ENCODE data around the gene OAF. TPM values are rescaled to one million over a fixed set of nuclear protein-coding genes. Genes with fewer than 3 reads are reported as not detected.

OAF gene
- total RNA-seq, 1 experiment from 2014 or later: 32.3 TPM

DNA sequence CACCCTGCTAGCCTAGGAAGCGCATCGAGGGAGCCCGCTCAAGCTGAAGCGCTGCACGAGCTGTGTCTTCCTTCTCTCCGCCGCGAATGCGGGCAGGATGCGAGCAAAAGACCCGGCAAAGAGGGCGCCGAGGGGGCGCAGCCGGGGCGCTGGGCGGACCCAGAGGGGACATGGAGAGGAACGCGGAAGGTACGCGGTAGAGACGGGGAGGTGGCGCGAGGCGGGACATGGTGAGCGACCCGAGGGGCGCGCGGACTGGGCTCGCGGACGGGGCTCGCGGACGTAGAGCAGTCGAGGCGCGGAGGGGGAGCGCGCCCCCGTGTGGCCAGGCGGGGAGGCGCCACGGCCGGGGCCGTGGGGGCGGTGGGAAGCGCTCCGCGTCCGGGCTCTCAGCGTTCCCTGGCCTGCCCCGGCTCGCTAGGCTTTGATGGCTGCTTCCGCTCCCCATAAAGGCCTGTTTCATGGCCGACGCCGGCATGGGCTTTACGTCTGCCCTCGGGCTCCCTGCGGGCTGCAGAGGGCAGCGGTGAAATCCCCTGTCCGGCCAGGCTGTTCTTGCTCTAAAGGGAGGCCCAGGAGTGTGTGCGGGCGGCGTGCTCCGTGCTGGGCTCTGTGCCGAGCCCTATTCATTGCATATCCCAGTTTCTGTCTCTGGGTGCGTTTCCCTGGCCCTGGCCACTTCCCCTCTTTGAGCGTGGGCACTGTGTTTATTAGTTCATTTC is 41.7 kb upstream of the OAF start (continued):
- TF ChIP-seq YY1 (IDR thresholded peaks at IDR 0.05; ENCODE audit: extremely low read depth, insufficient replicate concordance, low read depth, low read length) (no peak), SRF (IDR thresholded peaks at IDR 0.05; ENCODE audit: low read depth) (no peak), EZH2 (IDR thresholded peaks at IDR 0.05) (no peak)

DNA sequence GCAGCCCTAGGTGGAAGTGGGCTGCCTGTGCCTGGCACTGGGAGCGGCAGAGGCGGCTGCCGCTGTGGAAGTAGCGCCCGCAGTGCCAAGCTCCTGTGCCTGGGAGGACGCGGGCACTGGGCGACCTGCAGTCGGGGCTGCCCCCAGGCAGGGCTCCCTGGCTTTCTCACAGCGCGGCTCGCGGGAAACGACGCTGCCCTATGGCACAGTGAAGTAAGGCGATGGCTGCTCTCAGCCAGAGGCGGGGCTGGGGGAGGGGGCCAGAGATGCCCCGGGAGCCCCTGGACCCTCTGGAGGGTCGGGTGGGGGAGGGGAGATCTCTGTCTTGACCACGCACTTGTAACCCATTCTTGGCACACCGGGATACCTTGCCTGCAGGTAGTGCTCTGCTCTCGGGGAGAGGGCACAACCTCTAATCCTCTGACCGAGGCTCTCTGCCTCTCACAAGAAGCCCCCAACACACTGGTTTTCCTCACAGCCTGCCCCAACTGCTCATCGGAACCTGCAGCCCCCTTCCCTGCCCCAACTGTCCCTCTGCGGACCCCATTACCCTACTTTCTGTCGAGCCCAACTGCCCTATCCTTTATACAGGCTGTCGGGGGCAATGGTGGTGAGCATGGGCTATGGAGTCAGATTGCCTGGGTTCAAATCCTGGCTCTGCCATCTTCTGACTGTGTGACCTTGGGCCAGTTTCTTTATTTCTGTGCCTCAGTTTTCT is 40.7 kb upstream of the OAF start:
- Histone ChIP-seq H3K27me3 (ENCODE audit: insufficient read depth, low read length) (peaks cover 9% of the 10 kb centered on the region), H3K9me2 (ENCODE audit: insufficient read depth) (no peaks in the 10 kb centered on the region), H3K79me2 (ENCODE audit: insufficient read depth, low read length) (no peaks in the 10 kb centered on the region), H3K36me3 (ENCODE audit: control insufficient read depth in 1 of 2, insufficient read depth in 2 of 2, low read length in 2 of 2) (no peaks in the 10 kb centered on the region), H4K20me1 (ENCODE audit: insufficient read depth) (no peaks in the 10 kb centered on the region), H3K27ac (ENCODE audit: low read depth, low read length) (no peak overlapping the region), H3K4me3 (replicated peaks in 1 of 2; ENCODE audit: low read depth in 1 of 2, low read length in 2 of 2) (no peak overlapping the region), H3K4me2 (ENCODE audit: low read length) (peak overlapping the region; percentile 81; the same call in 1 of the 2 replicates), H2AFZ (ENCODE audit: low read depth, low read length, poor library complexity, severe bottlenecking) (no peak overlapping the region), H3K9me3 (ENCODE audit: control insufficient read depth in 1 of 2, insufficient read depth in 1 of 2, low read depth in 1 of 2, low read length in 2 of 2) (no peaks in the 10 kb centered on the region), H3K9ac (ENCODE audit: low read length) (no peak overlapping the region), H3K4me1 (ENCODE audit: control insufficient read depth in 1 of 2, insufficient read depth in 2 of 2, low read length in 2 of 2) (peaks cover 2 to 14% of the 10 kb centered on the region in 2 experiments; a peak in 1 of 4 replicates)
- ATAC-seq (no peak), DNase-seq (ENCODE audit: low read depth, low spot score) (no peak)
- RAD21 ChIA-PET (ENCODE audit: low non-redundant PET in 1 of 2, low total read pairs in 2 of 2, uncharacterized antibody in 2 of 2, unreplicated experiment in 2 of 2): no interaction called here
- TF ChIP-seq SIN3A (IDR thresholded peaks at IDR 0.05; ENCODE audit: low read depth) (no peak), YY1 (IDR thresholded peaks at IDR 0.05; ENCODE audit: extremely low read depth, insufficient replicate concordance, low read depth, low read length) (no peak), SP1 (IDR thresholded peaks at IDR 0.05; ENCODE audit: low read depth) (no peak), ZFX (IDR thresholded peaks at IDR 0.05) (no peak), FOSL1 (IDR thresholded peaks at IDR 0.05; ENCODE audit: low read depth) (no peak), RAD21 (IDR thresholded peaks at IDR 0.05; ENCODE audit: low read depth) (no peak), SRF (IDR thresholded peaks at IDR 0.05; ENCODE audit: low read depth) (no peak)
- TF ChIP-seq, protein P1, sequence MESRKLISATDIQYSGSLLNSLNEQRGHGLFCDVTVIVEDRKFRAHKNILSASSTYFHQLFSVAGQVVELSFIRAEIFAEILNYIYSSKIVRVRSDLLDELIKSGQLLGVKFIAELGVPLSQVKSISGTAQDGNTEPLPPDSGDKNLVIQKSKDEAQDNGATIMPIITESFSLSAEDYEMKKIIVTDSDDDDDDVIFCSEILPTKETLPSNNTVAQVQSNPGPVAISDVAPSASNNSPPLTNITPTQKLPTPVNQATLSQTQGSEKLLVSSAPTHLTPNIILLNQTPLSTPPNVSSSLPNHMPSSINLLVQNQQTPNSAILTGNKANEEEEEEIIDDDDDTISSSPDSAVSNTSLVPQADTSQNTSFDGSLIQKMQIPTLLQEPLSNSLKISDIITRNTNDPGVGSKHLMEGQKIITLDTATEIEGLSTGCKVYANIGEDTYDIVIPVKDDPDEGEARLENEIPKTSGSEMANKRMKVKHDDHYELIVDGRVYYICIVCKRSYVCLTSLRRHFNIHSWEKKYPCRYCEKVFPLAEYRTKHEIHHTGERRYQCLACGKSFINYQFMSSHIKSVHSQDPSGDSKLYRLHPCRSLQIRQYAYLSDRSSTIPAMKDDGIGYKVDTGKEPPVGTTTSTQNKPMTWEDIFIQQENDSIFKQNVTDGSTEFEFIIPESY (IDR thresholded peaks at IDR 0.05; ENCODE audit: extremely low read depth, insufficient replicate concordance, low read length): no peak
- intact Hi-C loops (cut with micrococcal nuclease): loop anchor here (2.0 kb wide), 1 partner anchor 503 kb away; no protein-coding TSS in a partner anchor
- no TSS peak for BruUV-seq (replicated peaks)
- POLR2A ChIA-PET: no interaction called here
- CTCF ChIA-PET: interaction anchor here (1.0 to 1.8 kb wide), 3 partner anchors 60 to 130 kb away, joined by 3 to 6 read pairs (median 3); no protein-coding TSS in a partner anchor

Measured in HCT116 (cell line).